ENCODE results near the gene UCN2.

DNA sequence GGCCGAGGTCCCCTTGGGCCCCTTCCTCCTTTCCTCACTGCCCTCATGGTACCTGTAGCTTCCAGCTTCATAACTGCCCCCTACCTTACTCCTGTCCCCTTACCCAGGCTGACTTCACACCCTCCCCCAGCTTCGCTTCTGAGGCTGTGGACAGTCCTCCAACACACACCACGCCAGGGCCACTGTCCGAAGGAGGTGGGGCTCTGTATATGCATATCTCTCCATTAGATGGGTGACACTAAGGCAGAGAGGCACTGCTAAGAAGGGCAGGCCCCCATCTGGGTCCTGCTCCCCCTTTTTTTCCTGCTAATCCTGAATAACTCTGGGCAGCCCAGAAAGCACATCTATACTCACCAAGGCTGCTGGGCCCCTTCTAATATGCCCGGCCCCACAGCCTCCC, 32.6 kb upstream of the UCN2 start:
- TF ChIP-seq YY1 (IDR thresholded peaks at IDR 0.05; ENCODE audit: insufficient read depth, insufficient read length) (no peak), ZNF274 (IDR thresholded peaks at IDR 0.05; ENCODE audit: low read depth, low read length) (no peak), SUZ12 (IDR thresholded peaks at IDR 0.05; ENCODE audit: extremely low read depth, insufficient read depth, insufficient read length) (no peak)

Data from NT2/D1 (cell line).